GM23338 (cell line): ENCODE results near the gene BORCS8.
"Not testable (repeated sequence)": the region's sequence is repeated elsewhere in the genome, so short reads cannot be mapped to it uniquely, and the experiment has no call there.

Experiments
- CTCF ChIP-seq, 2 experiments: fragments of 200-600 bp in 1 of 2; sonication (generic) in 1 of 2; conservative IDR thresholded peaks; 2 replicates each; pipeline versions ENCODE4 v1.5.1 to v1.6.1; 2016 to 2017; ENCODE audit warnings: antibody characterized with exemption in 2 of 2, low read depth in 2 of 2, mild to moderate bottlenecking in 2 of 2, moderate library complexity in 1 of 2
- EZH2 ChIP-seq: fragments of 200-600 bp; sonication (generic); IDR thresholded peaks from one replicate; pipeline ENCODE4 v1.8.0; 2017; ENCODE audit warnings: antibody characterized with exemption, mild to moderate bottlenecking, low read depth; ENCODE audit not compliant: unreplicated experiment
- EZH2phosphoT487 ChIP-seq: fragments of 200-600 bp; sonication (generic); IDR thresholded peaks from one replicate; pipeline ENCODE4 v1.8.1; 2018; ENCODE audit warnings: antibody characterized with exemption; ENCODE audit not compliant: unreplicated experiment
- POLR2AphosphoS5 ChIP-seq: IDR thresholded peaks from 2 replicates; pipeline ENCODE4 v1.6.1; 2016; ENCODE audit warnings: antibody characterized with exemption, low read depth
- REST ChIP-seq: IDR thresholded peaks from one replicate; pipeline ENCODE4 v1.6.1; 2018; ENCODE audit warnings: antibody characterized with exemption; ENCODE audit not compliant: unreplicated experiment
- ZNF114 ChIP-seq: fragments of 250-450 bp; sonication (Bioruptor Pico); IDR thresholded peaks from 2 replicates; pipeline ENCODE4 v1.5.0; 2020; ENCODE audit warnings: mild to moderate bottlenecking, moderate library complexity
- ZNF462 ChIP-seq: fragments of 250-450 bp; sonication (Bioruptor Pico); IDR thresholded peaks from 2 replicates; pipeline ENCODE4 v1.5.0; 2020; ENCODE audit warnings: mild to moderate bottlenecking, moderate library complexity

GRCh38 chr19:19148504-19148903 is 43.4 kb downstream of the BORCS8 start:
- not testable (repeated sequence) for TF ChIP-seq CTCF (conservative IDR thresholded peaks at IDR 0.05; ENCODE audit: low read depth in 2 of 2); EZH2; EZH2phosphoT487; REST; POLR2AphosphoS5; ZNF462 (CRISPR knock-in tag); ZNF114 (CRISPR knock-in tag)
